ENCODE measurements around the gene EPHA4. TPM values are rescaled to one million over a fixed set of nuclear protein-coding genes. Genes with fewer than 3 reads are reported as not detected.

EPHA4 gene
- total and polyA plus RNA-seq, 12 donors: 3.4 to 51.3 (median 18.6) TPM

DNA sequence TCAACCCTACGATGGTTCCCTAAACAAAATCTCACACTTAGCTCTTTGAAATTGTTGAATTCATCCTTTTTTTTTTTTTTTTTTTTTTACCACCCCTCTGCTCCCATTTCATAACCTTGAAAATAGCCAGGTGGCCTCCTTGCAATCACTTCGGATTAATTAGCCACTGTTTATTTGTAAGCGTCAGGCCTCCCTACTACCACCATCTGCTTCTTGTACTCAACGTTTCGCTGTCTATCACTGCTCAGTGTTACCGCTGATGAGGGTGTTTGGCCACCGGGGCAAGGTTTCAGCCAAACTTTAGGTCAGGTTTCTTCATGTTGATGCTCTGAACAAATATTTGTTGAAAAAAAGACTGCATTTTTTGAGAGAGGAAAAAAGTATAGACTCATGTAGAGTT lies 183.2 kb downstream of the EPHA4 start:
- 75 to 82% methylated on average over 7 of the region's 7 CpGs for WGBS, 2 donors
- peaks cover 0 to 4% (median 0%) of the 10 kb centered on the region in 7 donors for H3K27me3 ChIP-seq
- TF ChIP-seq, protein P1, sequence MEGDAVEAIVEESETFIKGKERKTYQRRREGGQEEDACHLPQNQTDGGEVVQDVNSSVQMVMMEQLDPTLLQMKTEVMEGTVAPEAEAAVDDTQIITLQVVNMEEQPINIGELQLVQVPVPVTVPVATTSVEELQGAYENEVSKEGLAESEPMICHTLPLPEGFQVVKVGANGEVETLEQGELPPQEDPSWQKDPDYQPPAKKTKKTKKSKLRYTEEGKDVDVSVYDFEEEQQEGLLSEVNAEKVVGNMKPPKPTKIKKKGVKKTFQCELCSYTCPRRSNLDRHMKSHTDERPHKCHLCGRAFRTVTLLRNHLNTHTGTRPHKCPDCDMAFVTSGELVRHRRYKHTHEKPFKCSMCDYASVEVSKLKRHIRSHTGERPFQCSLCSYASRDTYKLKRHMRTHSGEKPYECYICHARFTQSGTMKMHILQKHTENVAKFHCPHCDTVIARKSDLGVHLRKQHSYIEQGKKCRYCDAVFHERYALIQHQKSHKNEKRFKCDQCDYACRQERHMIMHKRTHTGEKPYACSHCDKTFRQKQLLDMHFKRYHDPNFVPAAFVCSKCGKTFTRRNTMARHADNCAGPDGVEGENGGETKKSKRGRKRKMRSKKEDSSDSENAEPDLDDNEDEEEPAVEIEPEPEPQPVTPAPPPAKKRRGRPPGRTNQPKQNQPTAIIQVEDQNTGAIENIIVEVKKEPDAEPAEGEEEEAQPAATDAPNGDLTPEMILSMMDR (IDR thresholded peaks at IDR 0.05): no peak
- ATAC-seq (no peak), DNase-seq (no peak)
- no peaks in the 10 kb centered on the region for H3K4me1 ChIP-seq
- no peaks in the 10 kb centered on the region for H3K36me3 ChIP-seq
- H3K9me3 ChIP-seq: no peaks in the 10 kb centered on the region
- H3K4me3 ChIP-seq: no peak overlapping the region
- intact Hi-C loops (cut with DNase I): loop anchor here in 1 of 10 donors (1.0 kb wide), 1 partner anchor 16 kb away; no protein-coding TSS in a partner anchor
- no peak overlapping the region for H3K27ac ChIP-seq

DNA sequence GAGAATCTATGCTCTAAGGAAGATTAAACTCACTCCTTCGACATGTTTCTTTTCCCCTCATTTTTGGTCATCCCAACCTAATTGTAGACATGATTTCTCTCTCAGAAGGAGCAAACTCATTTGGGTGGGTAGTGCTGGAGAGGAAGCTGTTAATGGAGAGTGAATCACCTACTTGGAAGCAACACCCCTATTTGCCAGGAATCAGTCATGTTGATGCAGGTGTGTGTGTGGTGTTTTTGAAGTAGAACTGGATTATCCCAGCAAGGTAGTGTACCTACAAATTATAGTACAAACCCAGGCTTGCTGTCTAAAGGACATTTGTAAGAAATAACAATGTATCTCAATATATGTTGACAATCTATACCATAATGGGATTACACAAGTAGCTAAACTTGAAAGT lies 186.4 kb downstream of the EPHA4 start:
- Histone ChIP-seq H3K27me3 (peaks cover 0 to 4% (median 0%) of the 10 kb centered on the region in 7 donors), H3K27ac (no peak overlapping the region), H3K9me3 (no peaks in the 10 kb centered on the region), H3K4me3 (no peak overlapping the region), H3K4me1 (no peaks in the 10 kb centered on the region), H3K36me3 (no peaks in the 10 kb centered on the region)
- TF ChIP-seq, protein P1 (IDR thresholded peaks at IDR 0.05): no peak
- no peak for ATAC-seq
- 84 to 90% methylated on average over 1 of the region's 1 CpG for WGBS, 2 donors
- DNase-seq: no peak
- intact Hi-C loops (cut with DNase I): no loop called here

DNA sequence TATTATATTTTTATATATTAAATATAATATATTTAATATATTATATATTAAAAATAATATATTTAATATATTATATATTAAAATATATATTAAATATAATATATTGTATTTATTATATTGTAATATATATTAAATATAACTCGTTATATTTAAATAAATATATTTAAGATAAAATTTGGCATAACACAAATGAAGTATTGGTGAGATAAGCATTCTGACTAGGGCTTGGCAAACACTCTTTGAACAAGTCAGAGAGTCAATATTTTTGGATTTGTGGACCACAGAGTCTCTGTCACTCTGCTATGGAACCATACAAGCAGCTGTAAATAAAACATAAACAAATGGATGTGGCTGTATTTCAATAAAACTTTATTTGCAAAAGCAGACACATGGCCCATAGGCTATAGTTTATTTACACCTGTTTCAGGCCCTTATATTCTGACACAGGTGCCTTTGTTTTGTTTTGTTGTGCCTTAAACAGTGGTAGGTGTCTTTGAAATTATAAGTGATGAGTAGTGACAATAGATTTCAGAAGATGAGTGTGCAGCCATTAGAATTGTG lies 190.1 kb downstream of the EPHA4 start:
- intact Hi-C loops (cut with DNase I): no loop called here
- no peak for DNase-seq

DNA sequence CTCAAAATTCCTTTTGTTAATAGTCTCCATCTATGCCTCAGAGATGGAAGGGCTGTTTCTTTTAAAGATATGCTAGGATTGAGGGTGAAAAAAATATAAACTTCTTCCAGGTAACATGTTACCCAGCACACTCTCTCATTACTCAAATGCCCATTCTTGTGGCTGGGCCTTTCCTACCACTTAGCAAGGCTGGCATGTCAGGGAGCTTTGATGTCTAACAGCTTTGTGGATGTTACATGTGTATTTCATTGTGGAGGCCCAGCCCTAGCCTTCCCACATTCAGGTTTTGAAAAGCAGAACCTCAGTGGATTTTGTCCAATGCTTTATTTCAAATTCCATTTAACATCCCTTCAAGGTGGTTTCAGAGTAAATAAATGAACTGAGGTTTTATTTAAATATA lies 191.4 kb downstream of the EPHA4 start:
- no peaks in the 10 kb centered on the region for H3K4me1 ChIP-seq
- H3K9me3 ChIP-seq: peaks cover 0 to 1% (median 0%) of the 10 kb centered on the region in 11 donors
- ATAC-seq (no peak), DNase-seq (no peak)
- H3K27me3 ChIP-seq: no peaks in the 10 kb centered on the region
- TF ChIP-seq, protein P1 (IDR thresholded peaks at IDR 0.05): no peak
- H3K27ac ChIP-seq: no peak overlapping the region
- H3K4me3 ChIP-seq: no peak overlapping the region
- H3K36me3 ChIP-seq: no peaks in the 10 kb centered on the region
- intact Hi-C loops (cut with DNase I): no loop called here

More for the DNA sequence above, 190.1 kb downstream of the EPHA4 start:
- H3K27me3 ChIP-seq: peaks cover 0 to 4% (median 0%) of the 10 kb centered on the region in 7 donors
- no peaks in the 10 kb centered on the region for H3K36me3 ChIP-seq
- H3K4me1 ChIP-seq: no peaks in the 10 kb centered on the region
- no peak for ATAC-seq
- TF ChIP-seq, protein P1 (IDR thresholded peaks at IDR 0.05): no peak
- 87 to 95% methylated on average over 1 of the region's 1 CpG for WGBS, 2 donors
- no peak overlapping the region for H3K27ac ChIP-seq
- H3K4me3 ChIP-seq: no peak overlapping the region
- H3K9me3 ChIP-seq: no peaks in the 10 kb centered on the region
